WI38 (cell line): ENCODE data around the gene CRBN.

ENCODE experiments used
- H3K4me3 ChIP-seq: 2 replicates; pipeline ENCODE4 v1.5.1; 2011; ENCODE audit warnings: low read depth, mild to moderate bottlenecking, control low read depth, low read length
- CTCF ChIP-seq: IDR thresholded peaks from 2 replicates; pipeline ENCODE4 v1.5.1; 2012; ENCODE audit warnings: low read depth, mild to moderate bottlenecking, control low read depth, low read length

The CRBN gene

GRCh38 chr3:3102751-3103150 lies 76.7 kb downstream of the CRBN start:
- no peak for TF ChIP-seq CTCF
- H3K4me3 ChIP-seq = no peak overlapping the region

GRCh38 chr3:3101660-3102458 lies 77.6 kb downstream of the CRBN start:
- no peak for TF ChIP-seq CTCF
- H3K4me3 ChIP-seq = no peak overlapping the region
